Thymus (tissue), 11 donors: ENCODE results near the gene CROCC. TPM values are rescaled to one million over a fixed set of nuclear protein-coding genes. Genes with fewer than 3 reads are reported as not detected.

Experiments
- DNase-seq, 9 donors: peaks; one replicate each; pipeline ENCODE4 v3.0.0-alpha.2; 2013; ENCODE audit warnings: low spot score in 9 of 9, low read depth in 6 of 9, missing footprints in 1 of 9
- H3K27ac ChIP-seq, 2 donors: one replicate each; pipeline ENCODE4 v1.5.1; 2013; ENCODE audit warnings: control low read depth in 1 of 2, low read depth in 1 of 2, low read length in 1 of 2, mild to moderate bottlenecking in 1 of 2, moderate library complexity in 1 of 2
- H3K27me3 ChIP-seq, 2 donors: one replicate each; pipeline ENCODE4 v1.5.1; 2013; ENCODE audit warnings: low read length in 1 of 2; ENCODE audit not compliant: control insufficient read depth in 2 of 2, insufficient read depth in 1 of 2
- H3K36me3 ChIP-seq, 2 donors: one replicate each; pipeline ENCODE4 v1.5.1; 2013; ENCODE audit warnings: low read length in 1 of 2, mild to moderate bottlenecking in 1 of 2, moderate library complexity in 1 of 2; ENCODE audit not compliant: control insufficient read depth in 2 of 2, insufficient read depth in 2 of 2
- H3K4me1 ChIP-seq, 2 donors: one replicate each; pipeline ENCODE4 v1.5.1; 2013; ENCODE audit warnings: low read length in 2 of 2; ENCODE audit not compliant: control insufficient read depth in 2 of 2, insufficient read depth in 2 of 2
- H3K4me3 ChIP-seq, 2 donors: one replicate each; pipeline ENCODE4 v1.5.1; 2013; ENCODE audit warnings: low read length in 2 of 2, control low read depth in 1 of 2, mild to moderate bottlenecking in 1 of 2
- H3K9me3 ChIP-seq, 2 donors: one replicate each; pipeline ENCODE4 v1.5.1; 2013; ENCODE audit warnings: low read length in 1 of 2, mild to moderate bottlenecking in 1 of 2; ENCODE audit not compliant: control insufficient read depth in 2 of 2, insufficient read depth in 1 of 2
- WGBS: extraction: QIAGEN DNeasy Blood & Tissue Kit; methylation state at CpG from one replicate; pipeline ENCODE4 v1.1.7; 2013; 5-methylcytosine and 5-hydroxymethylcytosine counted together
- polyA plus RNA-seq: library from polyadenylated mRNA; stranded (reverse); fragments of 200-250 nt; gene quantifications from one replicate; pipeline ENCODE4 v1.2.3, GENCODE V29; 2013
- total RNA-seq: library from RNA; stranded (reverse); fragments of 120-200 nt; gene quantifications from one replicate; pipeline ENCODE4 v1.2.4, GENCODE V29; 2013
- donor health status: healthy.

CROCC gene
- total and polyA plus RNA-seq, 2 donors = 9.4 to 97.1 TPM

DNA sequence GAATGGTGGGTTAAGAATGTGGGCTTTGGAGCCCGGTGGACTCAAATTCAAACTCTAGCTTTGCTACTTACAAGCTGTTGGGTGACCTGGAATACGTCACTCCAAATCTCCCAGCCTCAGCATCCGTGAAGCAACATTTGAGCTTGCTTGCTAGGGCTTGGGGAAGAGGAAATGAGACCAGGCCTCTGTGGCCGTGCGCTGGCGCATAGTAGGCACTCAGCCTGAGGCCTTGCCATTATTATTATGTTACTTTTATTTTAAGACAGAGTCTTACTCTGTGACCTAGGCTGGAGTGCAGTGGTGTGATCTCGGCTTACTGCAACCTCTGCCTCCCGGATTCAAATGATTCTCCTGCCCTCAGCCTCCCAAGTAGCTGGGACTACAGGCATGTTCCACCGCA is 70.9 kb downstream of the CROCC start:
- Histone ChIP-seq H3K36me3 (peaks cover 3 to 39% of the 10 kb centered on the region in 2 donors), H3K27ac (no peak overlapping the region), H3K4me3 (no peak overlapping the region), H3K9me3 (no peaks in the 10 kb centered on the region), H3K27me3 (no peaks in the 10 kb centered on the region), H3K4me1 (no peaks in the 10 kb centered on the region)
- no peak for DNase-seq
- WGBS = 99% methylated on average over 9 of the region's 9 CpGs

DNA sequence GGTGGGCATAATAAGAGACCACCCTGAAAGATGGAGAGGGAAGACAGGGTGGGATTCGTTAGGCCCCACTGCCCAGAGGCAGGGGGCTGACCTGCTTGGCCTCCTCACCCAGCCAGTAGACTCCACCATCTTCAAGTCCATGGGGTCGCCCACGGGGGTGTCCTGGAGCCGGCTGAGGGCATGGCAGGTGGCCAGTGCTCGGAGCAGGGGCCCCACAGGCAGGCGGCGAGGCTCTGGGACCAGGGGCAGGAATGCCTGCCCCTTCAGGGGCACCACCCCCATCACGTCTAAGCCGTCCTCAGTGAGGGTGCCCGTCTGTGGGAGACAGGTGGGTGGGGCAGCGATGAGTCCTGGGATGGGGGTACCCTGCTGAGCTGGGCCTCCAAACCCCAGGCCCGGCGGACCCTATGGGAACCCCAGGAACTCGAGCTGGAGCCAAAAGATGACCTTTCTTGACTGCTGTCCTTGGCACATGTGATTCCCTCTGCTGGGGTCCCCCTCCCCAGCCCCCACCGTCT is 71.8 kb downstream of the CROCC start:
- no peak for DNase-seq
- H3K9me3 ChIP-seq = no peaks in the 10 kb centered on the region
- no peaks in the 10 kb centered on the region for H3K4me1 ChIP-seq
- peaks cover 3 to 39% of the 10 kb centered on the region in 2 donors for H3K36me3 ChIP-seq
- 96% methylated on average over 15 of the region's 15 CpGs for WGBS
- no peak overlapping the region for H3K4me3 ChIP-seq
- H3K27me3 ChIP-seq = no peaks in the 10 kb centered on the region
- H3K27ac ChIP-seq = no peak overlapping the region

DNA sequence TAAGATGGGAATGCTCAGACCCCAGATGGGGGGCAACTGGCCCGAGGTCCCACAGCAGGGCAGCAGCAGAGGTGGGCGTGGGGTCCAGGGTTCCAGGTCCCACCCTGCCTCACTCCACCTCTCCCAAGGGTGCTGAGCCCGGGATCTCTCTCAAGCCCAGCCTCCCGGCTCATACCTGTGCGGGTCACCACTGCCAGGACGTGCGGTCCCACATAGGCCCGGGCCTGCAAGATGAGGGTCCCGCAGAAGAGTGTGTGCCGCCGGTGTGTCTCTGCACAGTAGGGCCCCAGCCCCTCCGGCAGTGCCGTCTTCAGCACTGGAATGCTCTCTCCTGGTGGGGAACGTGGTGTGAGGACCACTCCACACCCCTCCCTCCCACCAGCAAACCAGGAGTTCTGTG is 75.1 kb downstream of the CROCC start:
- DNase-seq = no peak
- H3K4me3 ChIP-seq = no peak overlapping the region
- no peaks in the 10 kb centered on the region for H3K9me3 ChIP-seq
- peaks cover 3 to 51% of the 10 kb centered on the region in 2 donors for H3K36me3 ChIP-seq
- 98% methylated on average over 14 of the region's 14 CpGs for WGBS
- H3K27ac ChIP-seq = no peak overlapping the region
- H3K27me3 ChIP-seq = no peaks in the 10 kb centered on the region
- no peaks in the 10 kb centered on the region for H3K4me1 ChIP-seq

DNA sequence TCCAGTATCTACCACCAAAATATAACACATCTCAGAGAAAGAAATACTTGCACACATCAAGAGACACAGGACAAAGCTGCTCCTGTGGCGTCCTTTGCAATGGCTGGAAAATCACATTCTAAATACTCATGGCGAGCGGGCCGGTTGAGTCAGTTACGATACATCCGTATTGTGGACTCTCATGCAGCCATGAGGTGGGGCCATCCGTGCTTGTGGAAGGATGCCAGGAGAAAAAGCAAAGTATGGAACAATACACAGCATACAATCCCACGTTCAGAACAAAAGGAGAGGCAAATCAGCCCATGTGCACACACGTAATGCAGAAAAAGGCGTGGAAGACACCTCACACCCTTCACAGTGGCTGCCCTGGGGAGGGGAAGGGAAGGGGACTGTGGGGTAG is 76.9 kb downstream of the CROCC start:
- H3K27me3 ChIP-seq = no peaks in the 10 kb centered on the region
- H3K4me3 ChIP-seq = no peak overlapping the region
- peaks cover 3 to 61% of the 10 kb centered on the region in 2 donors for H3K36me3 ChIP-seq
- 95% methylated on average over 10 of the region's 10 CpGs for WGBS
- no peak for DNase-seq
- H3K4me1 ChIP-seq = no peaks in the 10 kb centered on the region
- H3K27ac ChIP-seq = no peak overlapping the region
- H3K9me3 ChIP-seq = no peaks in the 10 kb centered on the region

DNA sequence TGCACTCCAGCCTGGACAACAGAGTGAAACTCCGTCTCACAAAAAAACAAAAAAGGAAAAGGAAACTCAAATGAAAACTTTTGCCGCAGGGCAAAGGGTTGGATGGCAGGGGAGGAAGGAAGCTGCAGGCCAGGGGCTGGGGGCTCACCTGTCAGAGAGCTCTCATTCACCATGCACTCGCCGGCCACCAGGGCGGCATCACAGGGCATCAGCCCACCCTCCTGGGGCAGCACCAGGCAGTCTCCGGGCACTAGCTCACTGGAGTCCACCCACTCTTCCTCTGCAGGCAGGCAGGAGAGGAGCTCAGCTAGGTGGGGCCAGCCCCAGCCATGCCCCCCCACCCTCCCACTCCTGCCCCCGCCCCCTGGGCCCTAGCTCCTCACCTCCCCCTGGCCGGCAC is 78.1 kb downstream of the CROCC start:
- H3K36me3 ChIP-seq = peaks cover 9 to 73% of the 10 kb centered on the region in 2 donors
- no peaks in the 10 kb centered on the region for H3K9me3 ChIP-seq
- H3K4me3 ChIP-seq = no peak overlapping the region
- H3K27me3 ChIP-seq = no peaks in the 10 kb centered on the region
- H3K27ac ChIP-seq = no peak overlapping the region
- WGBS = 87% methylated on average over 8 of the region's 8 CpGs
- no peak for DNase-seq
- no peaks in the 10 kb centered on the region for H3K4me1 ChIP-seq

DNA sequence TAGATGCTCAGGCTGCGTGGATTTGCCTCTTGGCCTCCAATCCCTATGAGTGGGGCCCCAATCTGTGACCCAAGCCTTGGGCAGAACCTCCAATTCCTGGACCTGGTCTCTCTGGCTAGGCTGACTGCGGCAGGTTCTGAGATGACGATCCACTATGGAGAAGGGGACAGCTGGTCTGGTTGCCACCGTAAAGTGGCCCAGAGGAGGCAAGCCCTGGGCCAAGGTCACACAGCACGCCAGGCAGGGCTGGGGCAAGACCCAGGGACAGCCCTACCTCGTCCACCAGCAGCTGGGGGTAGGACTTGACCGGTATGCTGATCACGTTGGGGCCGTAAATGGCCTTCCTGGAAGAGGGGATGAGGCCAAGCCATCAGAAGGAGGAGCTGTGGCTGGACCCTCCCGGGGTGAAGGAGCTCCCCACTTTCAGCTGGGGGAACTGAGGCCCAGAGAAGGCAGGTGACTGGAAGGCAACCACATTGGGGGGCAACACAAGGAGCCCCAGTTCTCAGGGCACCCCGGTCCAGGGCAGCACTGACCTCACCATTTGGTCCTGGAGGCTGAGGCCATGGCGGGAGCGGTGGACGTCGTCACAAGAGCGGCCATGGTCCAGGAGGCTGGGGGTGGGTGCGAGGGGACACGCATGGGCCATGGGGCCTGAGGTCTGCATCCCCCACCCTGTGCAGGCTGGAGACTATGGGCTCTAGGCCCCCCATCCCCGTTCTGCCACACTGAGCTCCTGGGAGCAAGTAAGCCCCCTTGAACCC is 80.2 kb downstream of the CROCC start:
- H3K36me3 ChIP-seq = peaks cover 6 to 66% of the 10 kb centered on the region in 2 donors
- 99% methylated on average over 19 of the region's 19 CpGs for WGBS
- H3K27me3 ChIP-seq = no peaks in the 10 kb centered on the region
- no peaks in the 10 kb centered on the region for H3K4me1 ChIP-seq
- H3K27ac ChIP-seq = no peak overlapping the region
- no peak for DNase-seq
- no peak overlapping the region for H3K4me3 ChIP-seq
- H3K9me3 ChIP-seq = no peaks in the 10 kb centered on the region

DNA sequence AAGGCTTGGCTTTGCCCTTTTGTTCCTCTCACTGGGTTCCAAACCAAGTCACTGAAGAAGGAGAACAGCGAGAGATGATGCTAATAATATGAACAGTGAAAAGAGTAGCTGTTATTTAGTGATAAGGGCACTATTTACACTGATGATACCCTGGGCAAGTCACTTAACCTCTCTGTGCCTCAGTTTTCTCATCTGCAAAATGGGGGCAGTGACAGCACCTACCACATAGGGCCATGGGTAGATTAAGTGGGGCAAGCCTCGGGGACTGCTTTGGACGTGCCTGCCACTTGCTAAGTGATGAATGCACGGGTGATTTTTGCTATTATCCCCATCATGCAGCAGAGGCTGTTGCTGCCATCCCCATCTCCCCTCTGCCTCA is 80.8 kb downstream of the CROCC start:
- Histone ChIP-seq H3K27ac (no peak overlapping the region), H3K4me1 (no peaks in the 10 kb centered on the region), H3K9me3 (no peaks in the 10 kb centered on the region), H3K36me3 (peaks cover 6 to 63% of the 10 kb centered on the region in 2 donors), H3K27me3 (no peaks in the 10 kb centered on the region), H3K4me3 (no peak overlapping the region)
- 98% methylated on average over 4 of the region's 4 CpGs for WGBS
- no peak for DNase-seq

DNA sequence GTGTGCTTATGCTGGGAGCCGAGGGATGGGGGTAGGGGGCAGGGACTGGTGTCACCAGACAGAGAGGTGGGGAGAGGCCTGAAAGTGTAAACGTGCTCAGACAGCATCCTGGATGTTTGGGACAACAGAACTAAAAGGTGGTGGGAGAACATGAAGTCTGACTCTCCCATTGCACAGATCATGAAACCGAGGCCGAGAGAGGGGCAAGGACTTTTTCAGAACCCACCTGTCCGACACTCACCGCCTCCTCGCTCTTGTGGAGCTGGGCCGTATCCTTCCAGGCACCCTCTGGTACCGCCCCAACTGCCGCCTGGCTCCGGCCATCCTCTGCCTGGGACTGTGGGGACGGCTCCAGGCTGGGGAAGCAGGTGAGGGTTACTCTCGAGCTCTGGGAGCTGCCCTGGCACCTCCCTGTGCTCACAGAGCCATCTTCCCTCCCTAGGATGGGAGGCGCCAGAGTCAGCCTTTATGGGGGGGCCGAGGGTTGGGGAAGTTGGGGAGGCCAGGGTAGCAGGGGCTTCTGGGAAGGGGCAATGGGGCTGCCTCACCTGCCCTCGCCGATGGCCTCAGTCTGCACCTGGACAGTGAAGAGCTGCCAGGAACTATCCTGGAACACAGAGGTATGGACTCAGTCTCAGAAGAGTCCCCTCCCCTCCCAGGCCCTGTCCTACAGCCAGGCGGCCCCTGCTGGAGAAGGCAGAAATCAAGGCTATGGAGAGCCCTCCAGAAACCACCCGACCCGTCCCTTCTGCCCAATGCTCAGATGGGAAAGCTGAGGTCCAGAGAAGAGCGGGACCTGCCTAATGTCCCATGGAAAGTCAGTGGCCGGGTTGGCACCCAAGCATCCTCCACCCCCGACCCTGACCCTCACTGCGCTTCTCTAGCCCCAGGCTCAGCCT is 83.0 kb downstream of the CROCC start:
- 98% methylated on average over 24 of the region's 24 CpGs for WGBS
- Histone ChIP-seq H3K4me1 (no peaks in the 10 kb centered on the region), H3K36me3 (peaks cover 6 to 48% of the 10 kb centered on the region in 2 donors), H3K27ac (no peak overlapping the region), H3K4me3 (no peak overlapping the region), H3K9me3 (no peaks in the 10 kb centered on the region), H3K27me3 (no peaks in the 10 kb centered on the region)
- no peak for DNase-seq

DNA sequence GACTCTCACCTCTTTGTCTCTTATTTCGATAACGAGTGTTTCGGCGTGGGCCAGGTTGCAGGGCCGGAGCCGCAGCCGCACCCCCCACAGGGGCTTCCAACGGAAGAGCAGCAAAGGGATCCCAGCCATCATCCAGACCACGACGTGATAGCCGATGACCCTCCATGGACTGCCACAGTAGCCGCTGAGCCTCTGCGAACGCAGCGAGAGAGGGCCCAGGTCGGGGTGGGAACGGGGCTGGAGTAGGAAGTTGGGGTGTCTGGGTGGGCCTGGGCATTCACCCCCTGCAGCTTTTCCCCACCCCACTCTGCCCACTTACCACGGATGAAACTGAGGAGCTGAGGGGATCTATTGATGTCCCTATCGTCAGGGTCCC is 83.6 kb downstream of the CROCC start:
- DNase-seq = no peak
- Histone ChIP-seq H3K4me1 (peaks cover 0 to 1% of the 10 kb centered on the region in 2 donors), H3K36me3 (peaks cover 6 to 42% of the 10 kb centered on the region in 2 donors), H3K4me3 (no peak overlapping the region), H3K27ac (no peak overlapping the region), H3K27me3 (no peaks in the 10 kb centered on the region), H3K9me3 (no peaks in the 10 kb centered on the region)
- WGBS = 98% methylated on average over 19 of the region's 19 CpGs
